Hippocampal formation (tissue), 2 donors: ENCODE data around the gene TMEM225.
"Not testable (repeated sequence)": the region's sequence is repeated elsewhere in the genome, so short reads cannot be mapped to it uniquely, and the experiment has no call there.

Experiments used
- DNase-seq, 2 donors: peaks; one replicate each; lab custom pipeline; 2025; lab: John Stamatoyannopoulos, UW

TMEM225 gene, protein sequence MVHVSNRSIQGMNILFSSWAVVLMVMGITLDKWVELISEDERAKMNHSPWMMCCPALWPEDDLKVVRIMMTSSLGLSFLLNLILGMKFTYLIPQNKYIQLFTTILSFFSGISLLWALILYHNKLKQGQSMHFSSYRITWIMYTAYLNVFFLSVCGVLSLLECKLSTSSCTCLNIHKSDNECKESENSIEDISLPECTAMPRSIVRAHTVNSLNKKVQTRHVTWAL

GRCh38 chr11:123885570-123885969 lies at the start of gene TMEM225:
TMEM225 (minus strand) TSS chr11:123885670; CDS start chr11:123885425, 245 bp downstream.
- DNase-seq, result no peak

- no peak for DNase-seq
These were observed 38.6 kb upstream of the TMEM225 start for GRCh38 chr11:123924027-123924426.

- no peak for DNase-seq
These were observed 35.5 kb upstream of the TMEM225 start for GRCh38 chr11:123920943-123921342.

GRCh38 chr11:123905826-123906225 lies 20.4 kb upstream of the TMEM225 start:
- DNase-seq, result no peak

- DNase-seq, result no peak
These were observed 19.5 kb upstream of the TMEM225 start for GRCh38 chr11:123904932-123905331.

DNA sequence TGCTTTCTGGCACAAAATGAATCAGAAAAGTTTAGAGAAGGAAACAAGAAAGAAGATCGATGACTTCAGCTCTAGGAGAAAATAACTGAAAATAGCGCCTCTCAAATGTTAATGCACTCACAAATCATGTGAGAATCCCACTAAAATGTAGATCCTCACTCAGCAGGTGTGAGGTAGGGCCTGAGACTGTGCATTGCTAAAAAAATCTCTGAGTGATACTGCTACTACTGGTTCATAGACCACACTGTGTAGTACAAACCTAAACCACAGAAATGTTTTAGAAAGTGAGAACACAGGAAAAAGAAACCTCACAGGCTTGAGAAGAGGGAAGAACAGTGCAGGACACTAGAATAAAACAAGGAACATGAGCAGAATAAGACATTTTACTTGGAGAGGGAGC lies 18.5 kb upstream of the TMEM225 start:
- DNase-seq, result no peak

DNA sequence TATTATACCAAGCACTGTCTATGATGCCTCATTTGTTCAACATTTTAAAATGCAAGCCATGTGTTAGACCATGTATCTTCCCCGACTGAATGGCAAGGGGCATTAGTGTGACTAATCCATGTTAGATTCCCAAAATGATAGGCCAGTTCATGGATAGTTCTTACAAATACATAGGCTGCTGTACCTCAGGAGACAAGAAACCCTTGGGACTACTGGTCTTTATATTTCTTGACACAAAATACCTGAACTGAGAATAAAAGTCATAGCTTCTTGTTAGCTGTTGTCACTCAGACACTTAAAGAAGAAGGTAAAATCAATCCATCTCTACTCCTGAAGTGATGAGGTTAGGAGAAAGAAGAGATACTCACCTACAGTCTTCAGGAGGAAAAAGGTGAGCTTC lies 16.4 kb upstream of the TMEM225 start, which contains the start of gene OR8D4:
TSS of gene OR8D4 (plus strand) at position 301 of the 400 bp plus-strand sequence. CDS start 4,265 bp downstream, outside the sequence.
- no peak for DNase-seq

GRCh38 chr11:123899792-123900191 lies 14.3 kb upstream of the TMEM225 start:
- no peak for DNase-seq

- no peak for DNase-seq
These were observed 6.6 kb upstream of the TMEM225 start for GRCh38 chr11:123892031-123892430.

GRCh38 chr11:123880912-123881311 lies 4.6 kb downstream of the TMEM225 start:
- no peak for DNase-seq

DNA sequence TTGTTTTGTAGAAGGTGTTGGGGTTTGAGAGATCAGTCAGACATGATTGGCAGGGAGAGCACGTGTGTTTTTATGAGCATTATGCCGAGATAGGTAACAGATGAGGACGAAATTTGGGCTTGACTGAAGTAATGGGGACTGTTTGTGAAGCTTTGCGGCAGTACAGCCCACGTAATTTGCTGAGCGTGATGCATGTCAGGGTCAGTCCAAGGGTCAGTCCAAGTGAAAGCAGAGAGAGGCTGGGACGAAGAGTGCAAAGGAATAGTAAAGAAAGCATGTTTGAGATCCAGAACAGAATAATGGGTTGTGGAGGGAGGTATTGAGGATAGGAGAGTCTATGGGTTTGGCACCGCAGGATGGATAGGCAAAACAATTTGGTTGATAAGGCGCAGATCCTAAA lies 17.7 kb downstream of the TMEM225 start:
- DNase-seq, result not testable (repeated sequence)

- not testable (repeated sequence) for DNase-seq
These were observed 20.2 kb downstream of the TMEM225 start for GRCh38 chr11:123865293-123865692.

DNA sequence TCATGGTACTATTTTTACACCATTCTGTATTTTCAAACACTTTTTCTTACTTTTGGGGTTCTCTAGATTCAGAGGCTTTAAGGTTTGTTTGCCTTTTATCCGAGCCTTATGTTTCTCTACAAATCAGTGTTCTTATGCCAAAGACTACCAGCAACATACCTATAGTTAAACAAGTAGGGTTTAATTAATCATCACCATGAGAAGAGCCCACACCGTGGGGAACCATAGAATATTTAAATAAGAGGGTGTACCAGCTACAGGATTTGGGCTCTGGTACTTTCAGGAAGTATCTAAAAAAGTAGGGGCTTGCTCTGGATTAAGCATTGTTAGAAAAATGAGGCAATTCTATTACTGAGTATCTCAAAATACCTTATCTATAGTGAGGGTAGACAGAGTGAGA lies 25.7 kb downstream of the TMEM225 start:
- no peak for DNase-seq

DNA sequence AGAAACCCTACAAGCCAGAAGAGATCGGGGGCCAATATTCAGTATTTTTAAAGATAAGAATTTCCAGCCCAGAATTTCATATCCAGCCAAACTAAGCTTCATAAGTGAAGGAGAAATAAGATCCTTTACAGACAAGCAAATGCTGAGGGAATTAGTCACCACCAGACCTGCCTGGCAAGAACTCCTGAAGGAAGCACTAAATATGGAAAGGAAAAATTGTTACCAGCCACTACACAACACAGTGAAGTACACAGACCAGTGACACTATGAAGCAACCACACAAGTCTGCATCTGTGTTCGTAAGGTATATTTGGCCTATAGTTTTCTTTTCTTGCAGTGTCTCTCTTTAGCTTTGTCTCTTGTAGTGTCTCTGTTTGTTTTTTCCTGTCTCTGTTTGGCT lies 29.0 kb downstream of the TMEM225 start:
- DNase-seq, result no peak

GRCh38 chr11:123853038-123853437 lies 32.4 kb downstream of the TMEM225 start:
- DNase-seq, result no peak

DNA sequence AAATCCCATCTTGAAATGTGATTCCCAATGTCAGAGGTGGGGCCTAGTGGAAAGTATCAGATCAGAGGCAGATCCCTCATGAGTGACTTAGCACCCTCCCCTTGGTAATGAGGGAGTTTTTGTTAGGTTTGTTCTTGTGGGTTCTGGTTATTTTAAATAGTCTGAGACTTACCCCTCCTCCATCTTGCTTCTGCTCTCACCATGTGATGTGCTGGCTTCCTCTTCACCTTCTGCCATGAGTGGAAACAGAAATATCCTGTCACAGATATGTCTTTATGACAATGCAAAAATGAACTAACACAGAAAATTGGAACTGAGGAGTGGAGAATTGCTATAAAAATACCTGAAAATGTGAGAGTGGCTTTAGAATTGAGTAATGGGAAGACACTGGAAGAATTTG lies 33.1 kb downstream of the TMEM225 start:
- no peak for DNase-seq

DNA sequence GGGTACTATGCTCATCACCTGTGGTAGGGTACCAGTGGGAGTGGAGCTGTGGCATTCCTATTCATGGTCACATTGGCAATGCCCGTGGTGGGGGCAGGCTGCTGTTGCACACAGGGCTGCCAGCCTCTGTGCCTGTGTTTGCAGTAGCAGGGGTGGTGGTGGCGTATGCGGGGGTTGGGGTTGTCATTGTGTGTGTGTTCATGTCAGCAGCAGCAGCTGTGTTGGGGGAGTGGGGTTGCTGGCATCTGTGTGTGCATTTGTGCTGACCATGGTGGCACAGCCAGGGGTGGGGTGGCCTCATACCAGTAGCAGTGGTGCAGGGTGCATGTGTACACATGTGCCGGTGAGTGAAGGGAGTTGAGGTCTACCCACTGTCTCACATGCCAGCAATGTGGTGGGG lies 34.4 kb downstream of the TMEM225 start:
- no peak for DNase-seq

DNA sequence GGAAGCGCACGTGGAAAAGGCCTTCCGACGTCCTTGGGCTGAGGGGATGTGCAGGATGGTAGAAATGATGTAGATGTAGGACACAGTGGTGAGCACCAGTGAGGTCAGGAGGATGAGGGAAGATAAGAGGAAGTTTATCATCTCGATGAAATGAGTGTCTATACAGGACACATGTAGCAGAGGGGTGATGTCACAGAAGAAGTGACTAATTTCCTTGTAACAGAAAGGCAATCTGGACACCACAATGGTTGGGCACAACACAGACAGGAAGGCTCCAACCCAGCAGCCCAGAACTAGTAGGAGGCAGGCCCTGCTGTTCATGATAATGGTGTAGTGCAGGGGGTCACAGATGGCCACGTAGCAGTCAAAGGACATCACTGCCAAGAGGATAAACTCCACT lies 44.3 kb downstream of the TMEM225 start:
- DNase-seq, result no peak

DNA sequence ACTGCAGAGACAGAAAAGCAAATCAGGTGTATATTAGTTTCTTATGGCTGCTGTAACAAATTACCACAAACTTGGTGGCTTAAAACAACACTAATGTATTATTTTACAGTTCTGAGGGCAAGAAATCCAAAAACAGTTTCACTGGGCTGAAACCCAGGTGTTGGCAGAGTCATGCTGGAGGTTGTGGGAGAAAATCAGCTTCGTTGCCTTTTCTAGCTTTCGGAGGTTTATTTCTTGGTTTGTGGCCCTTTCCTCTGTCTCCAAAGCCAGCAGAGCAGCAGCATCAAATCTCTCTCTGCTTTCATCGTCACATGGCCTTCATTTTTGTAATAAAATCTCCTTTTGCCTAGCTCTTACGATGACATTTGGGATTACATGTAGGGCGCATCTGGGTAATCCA lies 46.3 kb downstream of the TMEM225 start:
- DNase-seq, result no peak

DNA sequence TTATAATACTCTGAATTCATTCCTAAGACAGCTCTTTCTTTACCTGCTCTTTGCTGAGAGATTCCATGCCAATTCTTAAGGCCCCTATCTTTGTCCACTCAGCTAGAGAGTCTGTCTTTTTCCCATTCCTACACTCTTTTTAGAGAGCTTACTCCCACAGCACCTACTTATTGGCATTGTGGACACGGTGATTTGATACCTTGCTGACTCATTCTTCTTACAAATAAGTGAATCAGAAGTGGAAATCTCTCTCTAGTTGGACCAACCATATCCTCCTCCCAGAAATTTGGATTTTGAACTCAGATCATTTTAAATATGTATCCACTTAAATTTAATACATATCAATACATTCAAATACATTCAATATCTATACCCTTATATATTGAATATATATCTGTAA lies 46.8 kb downstream of the TMEM225 start:
- DNase-seq, result no peak

DNA sequence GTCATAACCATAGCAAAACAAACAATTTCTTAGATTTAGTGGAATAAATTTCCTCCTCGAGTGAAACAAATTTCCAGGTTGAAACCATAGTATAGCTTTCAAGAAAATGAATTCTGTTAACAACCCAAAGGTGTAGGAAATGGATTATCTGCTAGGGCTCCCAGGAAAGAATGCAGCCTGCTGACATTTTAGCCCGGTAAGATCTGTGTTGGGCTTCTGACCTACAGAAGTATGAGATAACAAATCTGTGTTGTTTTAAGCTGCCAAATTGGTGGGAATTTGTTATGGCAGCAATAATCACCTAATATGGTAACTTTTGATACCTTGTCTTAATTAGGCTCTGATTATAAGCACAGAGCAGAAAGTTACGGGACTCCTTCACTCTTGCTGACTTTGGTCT lies 47.3 kb downstream of the TMEM225 start:
- no peak for DNase-seq

DNA sequence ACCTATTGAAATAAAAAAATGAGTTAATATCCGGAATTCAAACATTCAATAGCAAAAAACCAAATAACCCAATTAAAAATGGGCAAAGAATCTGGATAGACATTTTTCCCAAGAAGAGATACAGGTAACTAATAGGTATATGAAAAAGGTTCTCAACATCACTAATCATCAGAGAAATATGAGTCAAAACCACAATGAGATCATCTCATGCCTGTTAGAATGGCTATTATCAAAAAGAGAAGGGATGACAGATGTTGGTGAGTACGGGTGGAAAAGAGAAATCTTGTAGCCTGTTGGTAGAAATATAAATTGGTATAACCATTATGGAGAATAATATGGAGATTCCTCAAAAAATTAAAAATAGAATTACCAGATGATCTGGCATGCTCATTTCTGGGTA lies 52.4 kb downstream of the TMEM225 start:
- DNase-seq, result no peak
